Smooth muscle cell (in vitro differentiated cells): ENCODE data around the gene CNN3. TPM values are rescaled to one million over a fixed set of nuclear protein-coding genes. Genes with fewer than 3 reads are reported as not detected.

Experiments used
- DNase-seq: peaks from one replicate; lab custom pipeline; 2025; ENCODE audit not compliant: unreplicated experiment; lab: John Stamatoyannopoulos, UW
- H2AFZ ChIP-seq: fragments of 200-600 bp; sonication (generic); 2 replicates; pipeline ENCODE4 v1.6.0; 2016; ENCODE audit warnings: antibody characterized with exemption, low read depth, mild to moderate bottlenecking
- H3F3A ChIP-seq: fragments of 200-600 bp; sonication (generic); 2 replicates; pipeline ENCODE4 v1.6.0; 2017; ENCODE audit warnings: antibody characterized with exemption, low read depth
- H3K27ac ChIP-seq: fragments of 200-600 bp; sonication (generic); 2 replicates; pipeline ENCODE4 v1.5.1; 2016; ENCODE audit warnings: low read depth, mild to moderate bottlenecking
- H3K27me3 ChIP-seq: fragments of 200-600 bp; sonication (generic); 2 replicates; pipeline ENCODE4 v1.6.1; 2016; ENCODE audit warnings: low read depth, mild to moderate bottlenecking
- H3K36me3 ChIP-seq: fragments of 200-600 bp; sonication (generic); 2 replicates; pipeline ENCODE4 v1.5.1; 2016; ENCODE audit warnings: low read depth
- H3K4me1 ChIP-seq: fragments of 200-600 bp; sonication (generic); 2 replicates; pipeline ENCODE4 v1.5.1; 2016; ENCODE audit warnings: low read depth
- H3K4me2 ChIP-seq: fragments of 200-600 bp; sonication (generic); 2 replicates; pipeline ENCODE4 v1.6.0; 2016; ENCODE audit warnings: mild to moderate bottlenecking
- H3K4me3 ChIP-seq: fragments of 200-600 bp; sonication (generic); 2 replicates; pipeline ENCODE4 v1.5.1; 2016; ENCODE audit warnings: mild to moderate bottlenecking
- H3K79me2 ChIP-seq: fragments of 200-600 bp; sonication (generic); 2 replicates; pipeline ENCODE4 v1.6.0; 2016; ENCODE audit warnings: low read depth, mild to moderate bottlenecking
- H3K9ac ChIP-seq: fragments of 200-600 bp; sonication (generic); 2 replicates; pipeline ENCODE4 v1.6.0; 2016; ENCODE audit warnings: low read depth
- H3K9me3 ChIP-seq: fragments of 200-600 bp; sonication (generic); replicated peaks from 2 replicates; pipeline ENCODE4 v1.5.1; 2016; ENCODE audit warnings: low read depth
- H4K20me1 ChIP-seq: fragments of 200-600 bp; sonication (generic); 2 replicates; pipeline ENCODE4 v1.6.0; 2016; ENCODE audit warnings: low read depth
- CTCF ChIP-seq: fragments of 200-600 bp; sonication (generic); IDR thresholded peaks from 2 replicates; pipeline ENCODE4 v1.5.1; 2017; ENCODE audit warnings: borderline replicate concordance, mild to moderate bottlenecking, antibody characterized with exemption; ENCODE audit not compliant: insufficient read depth, poor library complexity, severe bottlenecking
- WGBS: methylation state at CpG from one replicate; pipeline ENCODE4 v1.1.7; 2016; ENCODE audit warnings: low lambda C conversion rate; 5-methylcytosine and 5-hydroxymethylcytosine counted together
- polyA plus RNA-seq: library from polyadenylated mRNA; unstranded; fragments of >200 nt; fragmentation: Nextera tagmentation; extraction: Ambion mirVana; gene quantifications from 2 replicates; pipeline ENCODE4 v1.2.1, GENCODE V29; 2016
- total RNA-seq: library from RNA; depleted of rRNA; stranded (reverse); fragments of >200 nt; gene quantifications from 2 replicates; pipeline ENCODE4 v1.2.3, GENCODE V29; 2014

The CNN3 gene
- total and polyA plus RNA-seq, 2 experiments from 2014 or later, result 467 to 633 TPM

GRCh38 chr1:94863919-94864318, 63.0 kb downstream of the CNN3 start:
- Histone ChIP-seq H4K20me1 (no peaks in the 10 kb centered on the region), H3K4me3 (peak overlapping the region; percentile 16), H3K36me3 (no peaks in the 10 kb centered on the region), H3K9me3 (no peaks in the 10 kb centered on the region), H3K27ac (peak overlapping the region; percentile 98), H3K4me1 (peaks cover 39% of the 10 kb centered on the region), H3F3A (peaks cover 33% of the 10 kb centered on the region), H3K9ac (peak overlapping the region; percentile 82), H3K27me3 (no peaks in the 10 kb centered on the region), H3K79me2 (no peaks in the 10 kb centered on the region), H2AFZ (no peak overlapping the region), H3K4me2 (peak overlapping the region; percentile 79)
- TF ChIP-seq CTCF, result no peak
- no peak for DNase-seq
- 0% methylated on average over 4 of the region's 4 CpGs for WGBS

- DNase-seq, result no peak
- 0% methylated on average over 2 of the region's 2 CpGs for WGBS
- Histone ChIP-seq H3F3A (peaks cover 33% of the 10 kb centered on the region), H4K20me1 (no peaks in the 10 kb centered on the region), H3K4me3 (peak overlapping the region; percentile 16), H3K27me3 (no peaks in the 10 kb centered on the region), H3K4me2 (peak overlapping the region; percentile 79), H3K9ac (peak overlapping the region; percentile 82), H2AFZ (no peak overlapping the region), H3K27ac (peak overlapping the region; percentile 98), H3K36me3 (no peaks in the 10 kb centered on the region), H3K79me2 (no peaks in the 10 kb centered on the region), H3K9me3 (no peaks in the 10 kb centered on the region), H3K4me1 (peaks cover 39% of the 10 kb centered on the region)
- TF ChIP-seq CTCF, result no peak
These were observed 63.5 kb downstream of the CNN3 start for GRCh38 chr1:94863297-94863911.

GRCh38 chr1:94862718-94863117, 64.2 kb downstream of the CNN3 start:
- H3K4me1 ChIP-seq, result peaks cover 39% of the 10 kb centered on the region
- no peak overlapping the region for H2AFZ ChIP-seq
- no peak overlapping the region for H3K4me3 ChIP-seq
- peak overlapping the region; percentile 82 for H3K9ac ChIP-seq
- WGBS, result 82% methylated on average over 2 of the region's 2 CpGs
- no peak for DNase-seq
- H3K4me2 ChIP-seq, result peak overlapping the region; percentile 79
- H3K79me2 ChIP-seq, result no peaks in the 10 kb centered on the region
- H3K27ac ChIP-seq, result peak overlapping the region; percentile 98
- no peaks in the 10 kb centered on the region for H3K9me3 ChIP-seq
- H3K36me3 ChIP-seq, result no peaks in the 10 kb centered on the region
- H3K27me3 ChIP-seq, result no peaks in the 10 kb centered on the region
- peaks cover 33% of the 10 kb centered on the region for H3F3A ChIP-seq
- no peak for TF ChIP-seq CTCF
- no peaks in the 10 kb centered on the region for H4K20me1 ChIP-seq

GRCh38 chr1:94859174-94859573, 67.7 kb downstream of the CNN3 start:
- Histone ChIP-seq H3K9me3 (no peaks in the 10 kb centered on the region), H4K20me1 (no peaks in the 10 kb centered on the region), H3K4me2 (no peak overlapping the region), H3F3A (peaks cover 12% of the 10 kb centered on the region), H3K36me3 (no peaks in the 10 kb centered on the region), H3K79me2 (no peaks in the 10 kb centered on the region), H3K27me3 (no peaks in the 10 kb centered on the region), H3K4me1 (peaks cover 22% of the 10 kb centered on the region), H3K27ac (no peak overlapping the region), H3K9ac (no peak overlapping the region), H3K4me3 (no peak overlapping the region), H2AFZ (no peak overlapping the region)
- no peak for TF ChIP-seq CTCF
- no peak for DNase-seq
- 35% methylated on average over 2 of the region's 2 CpGs for WGBS
